A673 (cell line): ENCODE data around the gene PTPRK. TPM values are rescaled to one million over a fixed set of nuclear protein-coding genes. Genes with fewer than 3 reads are reported as not detected.
A peak's percentile ranks its signal among the peaks of the same experiment; 100 is the strongest.

Source experiments
- BruUV-seq: library from RNA; stranded (reverse); fragments of 400-500 nt; replicated peaks from 2 replicates; lab custom pipeline; 2021; lab: Mats Ljungman, UMichigan
- CTCF ChIA-PET: fragments of 300-600 bp; sonication (Branson Sonifier 250); formaldehyde crosslinking; loops from one replicate; lab custom pipeline; 2022; ENCODE audit warnings: antibody characterized with exemption; lab: Charles Lee
- POLR2A ChIA-PET: fragments of 300-600 bp; sonication (Branson Sonifier 250); formaldehyde crosslinking; loops from one replicate; lab custom pipeline; 2022; ENCODE audit warnings: antibody characterized with exemption; ENCODE audit not compliant: low non-redundant PET; lab: Charles Lee
- DNase-seq: peaks from one replicate; pipeline ENCODE4 v3.0.0-alpha.2; 2015; ENCODE audit warnings: low spot score
- H3K27ac ChIP-seq: fragments of 200-600 bp; sonication (generic); 2 replicates; pipeline ENCODE4 v1.5.1; 2016; ENCODE audit warnings: mixed run types, low read depth, mild to moderate bottlenecking, mixed read lengths, antibody characterized with exemption, low read length; ENCODE audit not compliant: poor library complexity, severe bottlenecking
- H3K27me3 ChIP-seq: fragments of 200-600 bp; sonication (generic); replicated peaks from 2 replicates; pipeline ENCODE4 v1.6.1; 2017; ENCODE audit warnings: mixed run types, low read depth, mild to moderate bottlenecking, mixed read lengths, antibody characterized with exemption, low read length; ENCODE audit not compliant: insufficient read depth, poor library complexity
- H3K36me3 ChIP-seq: fragments of 200-600 bp; sonication (generic); 2 replicates; pipeline ENCODE4 v1.6.1; 2016; ENCODE audit warnings: mixed run types, mild to moderate bottlenecking, mixed read lengths, antibody characterized with exemption, low read length; ENCODE audit not compliant: insufficient read depth, poor library complexity, severe bottlenecking
- H3K4me1 ChIP-seq: fragments of 200-600 bp; sonication (generic); 2 replicates; pipeline ENCODE4 v1.6.1; 2017; ENCODE audit warnings: mixed run types, mild to moderate bottlenecking, mixed read lengths, antibody characterized with exemption, low read length; ENCODE audit not compliant: insufficient read depth, poor library complexity, severe bottlenecking
- H3K4me3 ChIP-seq: fragments of 200-600 bp; sonication (generic); 2 replicates; pipeline ENCODE4 v1.5.1; 2016; ENCODE audit warnings: low read depth, mixed run types, mild to moderate bottlenecking, mixed read lengths, low read length; ENCODE audit not compliant: poor library complexity, severe bottlenecking
- H3K9me3 ChIP-seq: fragments of 200-600 bp; sonication (generic); 2 replicates; pipeline ENCODE4 v1.6.1; 2016; ENCODE audit warnings: mixed run types, low read depth, mild to moderate bottlenecking, mixed read lengths, antibody characterized with exemption, low read length; ENCODE audit not compliant: poor library complexity, severe bottlenecking
- CTCF ChIP-seq: fragments of 300-800, 200-600 bp; sonication (generic); conservative IDR thresholded peaks from 2 replicates; pipeline ENCODE4 v1.5.1; 2017; ENCODE audit warnings: low read depth, mild to moderate bottlenecking, antibody characterized with exemption, low read length, moderate library complexity, mixed read lengths
- EZH2 ChIP-seq: fragments of 200-600 bp; sonication (generic); IDR thresholded peaks from 2 replicates; pipeline ENCODE4 v1.6.1; 2017; ENCODE audit warnings: borderline replicate concordance, low read depth, mild to moderate bottlenecking, mixed read lengths, antibody characterized with exemption, low read length; ENCODE audit not compliant: poor library complexity, severe bottlenecking
- intact Hi-C: fragments of 100-400 bp; cut with micrococcal nuclease; formaldehyde crosslinking; loops from one replicate; pipeline ENCODE4 v1.10.0; 2022; ENCODE audit not compliant: unreplicated experiment
- total RNA-seq: library from RNA; stranded (reverse); gene quantifications from 2 replicates; pipeline ENCODE4 v1.2.3, GENCODE V29; 2021

PTPRK gene
- total RNA-seq, 1 experiment from 2014 or later = 77.3 TPM

DNA sequence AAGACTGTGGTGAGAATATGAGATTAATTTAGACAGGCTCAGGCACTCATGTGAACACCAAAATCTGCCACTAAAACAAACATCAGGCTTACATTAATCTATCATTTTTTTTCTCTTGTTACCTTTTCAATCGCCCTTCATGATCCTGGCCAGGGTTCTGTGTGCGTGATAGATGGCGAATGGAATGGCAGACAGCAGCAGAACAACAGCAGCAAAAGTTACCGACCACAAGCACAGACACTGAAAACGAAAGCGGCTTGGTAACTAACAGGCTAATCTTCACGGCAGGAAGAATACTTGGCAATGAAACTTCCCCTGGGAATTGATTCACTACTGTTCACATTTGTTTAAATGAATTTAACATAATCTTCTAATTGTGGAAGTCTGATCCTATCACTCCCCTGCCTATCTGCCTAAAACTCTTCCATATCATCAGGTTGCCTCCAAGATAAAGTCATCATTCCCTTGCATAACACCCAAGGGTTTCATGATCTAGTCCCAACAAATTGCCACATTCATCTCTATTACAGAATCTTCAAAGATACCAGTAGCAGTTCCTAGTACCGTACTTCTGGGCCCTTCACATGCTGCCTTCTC, 28.7 kb downstream of the PTPRK start:
- no TSS peak for BruUV-seq
- Histone ChIP-seq H3K9me3 (no peaks in the 10 kb centered on the region), H3K36me3 (no peaks in the 10 kb centered on the region), H3K4me1 (peaks cover 33% of the 10 kb centered on the region), H3K27me3 (no peaks in the 10 kb centered on the region), H3K4me3 (peak overlapping the region; percentile 38), H3K27ac (peak overlapping the region; percentile 62)
- intact Hi-C loops = no loop called here
- ChIA-PET POLR2A (interaction anchor here (0.6 to 0.7 kb wide), 2 partner anchors 671 to 1420 kb away, joined by 3 read pairs; no protein-coding TSS in a partner anchor), CTCF (no interaction called here)
- peak; percentile 93 for DNase-seq
- no peak for TF ChIP-seq CTCF
- no peak for TF ChIP-seq EZH2

GRCh38 chr6:128491100-128491581, 29.3 kb downstream of the PTPRK start:
- DNase-seq = peak; percentile 46
- TF ChIP-seq EZH2 (no peak), CTCF (no peak)
- CTCF ChIA-PET = no interaction called here
- Histone ChIP-seq H3K27me3 (no peaks in the 10 kb centered on the region), H3K36me3 (no peaks in the 10 kb centered on the region), H3K4me3 (peak overlapping the region; percentile 38), H3K9me3 (no peaks in the 10 kb centered on the region), H3K27ac (peak overlapping the region; percentile 62), H3K4me1 (peaks cover 33% of the 10 kb centered on the region)
- intact Hi-C loops = no loop called here
- POLR2A ChIA-PET = interaction anchor here (0.6 kb wide), 1 partner anchor 670 kb away, joined by 3 read pairs; no protein-coding TSS in a partner anchor
- TSS peak; percentile 26 for BruUV-seq

GRCh38 chr6:128487746-128488145, 32.7 kb downstream of the PTPRK start:
- peaks cover 30% of the 10 kb centered on the region for H3K4me1 ChIP-seq
- no peaks in the 10 kb centered on the region for H3K27me3 ChIP-seq
- ChIA-PET POLR2A (no interaction called here), CTCF (no interaction called here)
- no peak overlapping the region for H3K4me3 ChIP-seq
- no peak for TF ChIP-seq CTCF
- TF ChIP-seq EZH2 = no peak
- BruUV-seq = no TSS peak
- no peak overlapping the region for H3K27ac ChIP-seq
- no peak for DNase-seq
- intact Hi-C loops = no loop called here
- H3K36me3 ChIP-seq = no peaks in the 10 kb centered on the region
- no peaks in the 10 kb centered on the region for H3K9me3 ChIP-seq
